ENCODE data around the gene ERP44.

Gene ERP44

DNA sequence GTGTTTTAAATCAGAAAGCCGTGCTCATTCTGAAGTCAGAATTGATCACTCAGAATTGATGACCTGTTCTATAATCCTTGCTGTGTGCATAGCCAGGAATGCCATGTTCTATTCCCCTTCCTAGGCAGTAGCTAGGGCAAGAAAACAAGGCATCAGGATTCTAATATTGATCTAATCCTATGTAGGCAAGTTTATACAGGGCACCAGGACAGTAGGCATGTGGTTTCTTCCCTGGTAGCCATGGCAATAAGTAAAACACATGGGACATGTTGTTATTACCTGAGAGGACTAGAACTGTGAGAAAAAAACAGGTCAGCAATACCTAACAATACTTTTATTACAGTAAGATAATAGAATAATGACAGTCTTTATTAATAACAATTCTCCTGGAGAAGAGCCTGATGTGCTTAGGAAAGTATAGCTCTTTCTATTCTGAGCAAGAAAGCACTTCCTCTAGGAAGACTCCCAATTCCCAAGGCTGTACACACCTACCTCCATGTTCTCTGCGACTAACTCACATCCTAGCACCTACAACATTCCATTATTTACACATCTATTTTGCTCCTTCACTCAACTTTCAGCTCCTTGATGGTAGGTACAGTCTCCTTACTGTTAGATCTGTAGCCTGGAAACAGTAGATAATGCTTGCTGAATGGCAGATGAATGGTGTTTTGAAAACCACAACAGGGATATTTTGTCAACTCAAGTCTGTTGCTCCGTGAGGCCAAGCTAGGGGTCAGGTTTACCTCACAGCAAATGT lies 121.6 kb downstream of the ERP44 start:
- H3K27me3 ChIP-seq (ENCODE audit: insufficient read depth, poor library complexity, severe bottlenecking): no peaks in the 10 kb centered on the region
- DNase-seq (ENCODE audit: low read depth in 1 of 2, low spot score in 1 of 2): no peak
- TF ChIP-seq GABPA (IDR thresholded peaks at IDR 0.05; ENCODE audit: low read depth): no peak
- H3K4me3 ChIP-seq (replicated peaks; ENCODE audit: insufficient read depth, low read length): no peak overlapping the region
- no peak overlapping the region for H3K27ac ChIP-seq (replicated peaks)

DNA sequence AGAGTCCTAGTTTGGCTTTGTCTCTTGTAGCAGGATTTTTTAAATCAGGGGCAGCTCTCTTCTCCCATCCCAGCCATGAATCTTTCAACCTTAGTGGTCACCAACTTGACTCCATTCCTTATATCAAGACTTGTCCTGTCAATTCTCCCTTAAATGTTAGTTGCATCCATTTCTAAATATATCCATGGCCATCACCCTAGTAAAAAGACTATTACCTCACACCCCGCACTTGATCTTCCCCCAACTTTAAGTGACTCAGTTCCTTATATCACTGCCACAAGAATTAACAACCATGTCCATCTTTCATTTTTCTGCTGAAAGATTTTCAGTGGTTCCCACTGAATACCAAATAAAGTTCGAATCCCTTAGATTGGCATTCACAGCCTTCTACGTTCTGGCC lies 125.3 kb downstream of the ERP44 start:
- H3K4me3 ChIP-seq (replicated peaks; ENCODE audit: insufficient read depth, low read length): no peak overlapping the region
- H3K27me3 ChIP-seq (ENCODE audit: insufficient read depth, poor library complexity, severe bottlenecking): no peaks in the 10 kb centered on the region
- no peak overlapping the region for H3K27ac ChIP-seq (replicated peaks)
- DNase-seq (ENCODE audit: low read depth in 1 of 2, low spot score in 1 of 2): no peak
- TF ChIP-seq, protein P1, sequence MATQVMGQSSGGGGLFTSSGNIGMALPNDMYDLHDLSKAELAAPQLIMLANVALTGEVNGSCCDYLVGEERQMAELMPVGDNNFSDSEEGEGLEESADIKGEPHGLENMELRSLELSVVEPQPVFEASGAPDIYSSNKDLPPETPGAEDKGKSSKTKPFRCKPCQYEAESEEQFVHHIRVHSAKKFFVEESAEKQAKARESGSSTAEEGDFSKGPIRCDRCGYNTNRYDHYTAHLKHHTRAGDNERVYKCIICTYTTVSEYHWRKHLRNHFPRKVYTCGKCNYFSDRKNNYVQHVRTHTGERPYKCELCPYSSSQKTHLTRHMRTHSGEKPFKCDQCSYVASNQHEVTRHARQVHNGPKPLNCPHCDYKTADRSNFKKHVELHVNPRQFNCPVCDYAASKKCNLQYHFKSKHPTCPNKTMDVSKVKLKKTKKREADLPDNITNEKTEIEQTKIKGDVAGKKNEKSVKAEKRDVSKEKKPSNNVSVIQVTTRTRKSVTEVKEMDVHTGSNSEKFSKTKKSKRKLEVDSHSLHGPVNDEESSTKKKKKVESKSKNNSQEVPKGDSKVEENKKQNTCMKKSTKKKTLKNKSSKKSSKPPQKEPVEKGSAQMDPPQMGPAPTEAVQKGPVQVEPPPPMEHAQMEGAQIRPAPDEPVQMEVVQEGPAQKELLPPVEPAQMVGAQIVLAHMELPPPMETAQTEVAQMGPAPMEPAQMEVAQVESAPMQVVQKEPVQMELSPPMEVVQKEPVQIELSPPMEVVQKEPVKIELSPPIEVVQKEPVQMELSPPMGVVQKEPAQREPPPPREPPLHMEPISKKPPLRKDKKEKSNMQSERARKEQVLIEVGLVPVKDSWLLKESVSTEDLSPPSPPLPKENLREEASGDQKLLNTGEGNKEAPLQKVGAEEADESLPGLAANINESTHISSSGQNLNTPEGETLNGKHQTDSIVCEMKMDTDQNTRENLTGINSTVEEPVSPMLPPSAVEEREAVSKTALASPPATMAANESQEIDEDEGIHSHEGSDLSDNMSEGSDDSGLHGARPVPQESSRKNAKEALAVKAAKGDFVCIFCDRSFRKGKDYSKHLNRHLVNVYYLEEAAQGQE (IDR thresholded peaks at IDR 0.05; ENCODE audit: insufficient replicate concordance, low read depth): no peak
- TF ChIP-seq, protein P2, sequence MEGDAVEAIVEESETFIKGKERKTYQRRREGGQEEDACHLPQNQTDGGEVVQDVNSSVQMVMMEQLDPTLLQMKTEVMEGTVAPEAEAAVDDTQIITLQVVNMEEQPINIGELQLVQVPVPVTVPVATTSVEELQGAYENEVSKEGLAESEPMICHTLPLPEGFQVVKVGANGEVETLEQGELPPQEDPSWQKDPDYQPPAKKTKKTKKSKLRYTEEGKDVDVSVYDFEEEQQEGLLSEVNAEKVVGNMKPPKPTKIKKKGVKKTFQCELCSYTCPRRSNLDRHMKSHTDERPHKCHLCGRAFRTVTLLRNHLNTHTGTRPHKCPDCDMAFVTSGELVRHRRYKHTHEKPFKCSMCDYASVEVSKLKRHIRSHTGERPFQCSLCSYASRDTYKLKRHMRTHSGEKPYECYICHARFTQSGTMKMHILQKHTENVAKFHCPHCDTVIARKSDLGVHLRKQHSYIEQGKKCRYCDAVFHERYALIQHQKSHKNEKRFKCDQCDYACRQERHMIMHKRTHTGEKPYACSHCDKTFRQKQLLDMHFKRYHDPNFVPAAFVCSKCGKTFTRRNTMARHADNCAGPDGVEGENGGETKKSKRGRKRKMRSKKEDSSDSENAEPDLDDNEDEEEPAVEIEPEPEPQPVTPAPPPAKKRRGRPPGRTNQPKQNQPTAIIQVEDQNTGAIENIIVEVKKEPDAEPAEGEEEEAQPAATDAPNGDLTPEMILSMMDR (IDR thresholded peaks at IDR 0.05; ENCODE audit: insufficient read depth, low read length): no peak
- no peak for TF ChIP-seq SPI1 (IDR thresholded peaks at IDR 0.05; ENCODE audit: borderline replicate concordance, low read depth)
- TF ChIP-seq POLR2AphosphoS5 (IDR thresholded peaks at IDR 0.05; ENCODE audit: low read depth): no peak
- no peak for TF ChIP-seq GABPA (IDR thresholded peaks at IDR 0.05; ENCODE audit: low read depth)

DNA sequence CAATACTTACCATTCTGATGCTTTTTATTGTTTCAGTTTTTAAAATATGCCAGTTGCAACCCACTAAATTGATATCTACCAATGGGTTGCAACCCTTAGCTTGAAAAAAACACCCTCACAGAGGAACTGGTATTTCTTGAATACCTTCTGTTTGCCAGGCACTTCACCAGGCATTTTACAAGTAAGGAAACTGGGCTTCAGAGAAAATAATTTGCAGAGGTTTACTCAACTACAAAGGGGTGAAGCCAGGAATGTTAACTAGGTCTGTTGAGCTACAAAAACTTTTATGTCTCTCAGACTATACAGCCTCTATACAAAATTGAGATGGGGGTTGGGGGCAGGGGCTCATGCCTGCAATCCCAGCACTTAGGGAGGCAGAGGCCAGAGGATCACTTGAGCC lies 127.4 kb downstream of the ERP44 start:
- Histone ChIP-seq H3K27ac (replicated peaks) (no peak overlapping the region), H3K4me3 (replicated peaks; ENCODE audit: insufficient read depth, low read length) (no peak overlapping the region), H3K27me3 (ENCODE audit: insufficient read depth, poor library complexity, severe bottlenecking) (no peaks in the 10 kb centered on the region)
- TF ChIP-seq POLR2AphosphoS5 (IDR thresholded peaks at IDR 0.05; ENCODE audit: low read depth) (no peak), GABPA (IDR thresholded peaks at IDR 0.05; ENCODE audit: low read depth) (no peak), SPI1 (IDR thresholded peaks at IDR 0.05; ENCODE audit: borderline replicate concordance, low read depth) (no peak)
- TF ChIP-seq, protein P2 (IDR thresholded peaks at IDR 0.05; ENCODE audit: insufficient read depth, low read length): no peak
- TF ChIP-seq, protein P1 (IDR thresholded peaks at IDR 0.05; ENCODE audit: insufficient replicate concordance, low read depth): no peak
- no peak for DNase-seq (ENCODE audit: low read depth in 1 of 2, low spot score in 1 of 2)

DNA sequence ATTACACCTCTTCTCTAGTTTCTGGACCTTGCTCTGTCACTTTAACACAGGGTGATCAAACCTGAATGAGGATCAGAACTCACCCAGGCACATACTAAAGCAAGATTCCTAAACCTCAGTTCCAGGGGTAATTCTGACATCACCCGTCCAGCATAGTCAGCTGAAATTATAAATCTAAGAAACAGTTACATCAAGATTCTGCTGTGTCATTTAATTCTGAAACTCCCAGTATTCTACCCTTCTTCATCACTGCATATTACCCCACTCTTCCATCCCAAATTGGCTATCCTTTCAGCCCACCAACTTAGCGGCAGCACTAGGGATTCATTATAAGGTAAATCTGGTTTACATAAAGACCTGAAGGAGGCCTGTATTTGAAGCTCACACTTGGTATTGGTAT lies 128.3 kb downstream of the ERP44 start:
- H3K27me3 ChIP-seq (ENCODE audit: insufficient read depth, poor library complexity, severe bottlenecking): no peaks in the 10 kb centered on the region
- H3K27ac ChIP-seq (replicated peaks): no peak overlapping the region
- H3K4me3 ChIP-seq (replicated peaks; ENCODE audit: insufficient read depth, low read length): no peak overlapping the region
- TF ChIP-seq, protein P2 (IDR thresholded peaks at IDR 0.05; ENCODE audit: insufficient read depth, low read length): no peak
- TF ChIP-seq, protein P1 (IDR thresholded peaks at IDR 0.05; ENCODE audit: insufficient replicate concordance, low read depth): no peak
- TF ChIP-seq SPI1 (IDR thresholded peaks at IDR 0.05; ENCODE audit: borderline replicate concordance, low read depth) (no peak), POLR2AphosphoS5 (IDR thresholded peaks at IDR 0.05; ENCODE audit: low read depth) (no peak), GABPA (IDR thresholded peaks at IDR 0.05; ENCODE audit: low read depth) (no peak)
- no peak for DNase-seq (ENCODE audit: low read depth in 1 of 2, low spot score in 1 of 2)
